Astrocyte (in vitro differentiated cells and primary cell): ENCODE results near the gene NUDT19. TPM values are rescaled to one million over a fixed set of nuclear protein-coding genes. Genes with fewer than 3 reads are reported as not detected.

Experiments
- DNase-seq: peaks from one replicate; pipeline ENCODE4 v3.0.0-alpha.2; 2010; ENCODE audit warnings: low read depth
- FAIRE-seq: peaks from 2 replicates; lab custom pipeline; 2011; peaks lifted over from hg19 to GRCh38; lab: Jason Lieb, UNC
- H2AFZ ChIP-seq: 2 replicates; pipeline ENCODE4 v1.6.0; 2012; ENCODE audit warnings: low read depth, low read length, inconsistent platforms
- H3K27ac ChIP-seq: 2 replicates; pipeline ENCODE4 v1.5.1; 2011; ENCODE audit warnings: low read depth, low read length, inconsistent platforms
- H3K27me3 ChIP-seq: 2 replicates; pipeline ENCODE4 v1.6.0; 2011; ENCODE audit warnings: low read length, inconsistent platforms; ENCODE audit not compliant: insufficient read depth
- H3K36me3 ChIP-seq: 2 replicates; pipeline ENCODE4 v1.5.1; 2011; ENCODE audit warnings: low read length, inconsistent platforms; ENCODE audit not compliant: insufficient read depth
- H3K4me1 ChIP-seq: 2 replicates; pipeline ENCODE4 v1.5.1; 2011; ENCODE audit warnings: low read length, inconsistent platforms; ENCODE audit not compliant: insufficient read depth
- H3K4me2 ChIP-seq: 2 replicates; pipeline ENCODE4 v1.6.0; 2012; ENCODE audit warnings: low read length, inconsistent platforms
- H3K4me3 ChIP-seq: 2 replicates; pipeline ENCODE4 v1.5.1; 2011; ENCODE audit warnings: low read depth, mild to moderate bottlenecking, low read length, inconsistent platforms; ENCODE audit not compliant: insufficient read depth
- H3K79me2 ChIP-seq: 2 replicates; pipeline ENCODE4 v1.6.0; 2012; ENCODE audit warnings: mild to moderate bottlenecking, low read length, inconsistent platforms; ENCODE audit not compliant: insufficient read depth
- H3K9ac ChIP-seq: 2 replicates; pipeline ENCODE4 v1.6.0; 2012; ENCODE audit warnings: mild to moderate bottlenecking, low read length, inconsistent platforms
- H3K9me3 ChIP-seq: 2 replicates; pipeline ENCODE4 v1.5.1; 2012; ENCODE audit warnings: low read depth, mild to moderate bottlenecking, low read length, inconsistent platforms; ENCODE audit not compliant: insufficient read depth
- H4K20me1 ChIP-seq: 2 replicates; pipeline ENCODE4 v1.6.0; 2012; ENCODE audit warnings: low read length, inconsistent platforms; ENCODE audit not compliant: insufficient read depth
- H3K27ac Mint-ChIP-seq: one replicate; pipeline ENCODE4 v1.8.0; 2021; ENCODE audit warnings: mild to moderate bottlenecking, mixed read lengths; ENCODE audit not compliant: unreplicated experiment
- H3K27me3 Mint-ChIP-seq: one replicate; pipeline ENCODE4 v1.8.0; 2021; ENCODE audit warnings: low read depth, mixed read lengths; ENCODE audit not compliant: unreplicated experiment
- H3K36me3 Mint-ChIP-seq: one replicate; pipeline ENCODE4 v1.8.0; 2021; ENCODE audit warnings: low read depth, mixed read lengths; ENCODE audit not compliant: unreplicated experiment
- H3K4me1 Mint-ChIP-seq: one replicate; pipeline ENCODE4 v1.8.0; 2021; ENCODE audit warnings: low read depth, mixed read lengths; ENCODE audit not compliant: unreplicated experiment
- H3K4me3 Mint-ChIP-seq: one replicate; pipeline ENCODE4 v1.8.0; 2021; ENCODE audit warnings: mild to moderate bottlenecking, moderate library complexity, mixed read lengths; ENCODE audit not compliant: unreplicated experiment
- H3K9me3 Mint-ChIP-seq: one replicate; pipeline ENCODE4 v1.8.0; 2021; ENCODE audit warnings: mild to moderate bottlenecking, mixed read lengths; ENCODE audit not compliant: unreplicated experiment
- CTCF ChIP-seq: IDR thresholded peaks from 2 replicates; pipeline ENCODE4 v1.5.1; 2011; ENCODE audit warnings: low read depth, mild to moderate bottlenecking, inconsistent platforms, low read length, moderate library complexity; ENCODE audit not compliant: insufficient read depth
- EZH2 ChIP-seq: IDR thresholded peaks from 2 replicates; pipeline ENCODE4 v1.6.1; 2012; ENCODE audit warnings: mild to moderate bottlenecking, low read length, inconsistent platforms; ENCODE audit not compliant: insufficient read depth
- total RNA-seq: library from RNA; stranded (reverse); gene quantifications from 2 replicates; pipeline ENCODE4 v1.2.1, GENCODE V29; 2021

The NUDT19 gene
- total RNA-seq, 1 donor from 2014 or later, result 4.0 TPM

DNA sequence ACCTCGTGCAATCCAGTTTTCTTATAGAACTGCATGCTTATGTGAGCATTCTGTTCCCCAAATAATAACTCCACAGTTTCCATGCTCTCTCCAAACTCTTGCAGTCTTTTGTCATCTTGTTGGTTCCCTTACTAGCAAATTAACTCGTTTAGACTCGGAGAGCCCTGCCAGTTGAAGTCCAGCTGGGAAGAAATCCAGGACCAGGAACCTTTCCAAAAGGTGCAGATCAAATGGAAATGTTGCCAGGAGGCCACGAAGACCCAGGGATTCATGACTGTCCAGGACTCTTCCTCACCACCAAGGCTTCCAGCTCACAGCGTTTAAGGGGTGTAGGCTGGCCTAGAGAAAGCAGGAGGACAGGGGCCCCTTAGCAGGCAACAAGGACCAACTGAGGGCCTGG, 25.9 kb downstream of the NUDT19 start:
- Mint-ChIP-seq H3K36me3 (no peaks in the 10 kb centered on the region), H3K27ac (no peak overlapping the region), H3K4me3 (no peak overlapping the region), H3K4me1 (no peaks in the 10 kb centered on the region), H3K9me3 (no peaks in the 10 kb centered on the region), H3K27me3 (no peaks in the 10 kb centered on the region)
- Histone ChIP-seq H3K36me3 (no peaks in the 10 kb centered on the region), H3K9me3 (no peaks in the 10 kb centered on the region), H3K27me3 (no peaks in the 10 kb centered on the region), H3K27ac (no peak overlapping the region), H3K4me2 (no peak overlapping the region), H3K4me1 (no peaks in the 10 kb centered on the region), H3K79me2 (no peaks in the 10 kb centered on the region), H3K4me3 (no peak overlapping the region), H3K9ac (no peak overlapping the region), H2AFZ (no peak overlapping the region), H4K20me1 (no peaks in the 10 kb centered on the region)
- no peak for FAIRE-seq
- DNase-seq, result no peak
- TF ChIP-seq EZH2, result no peak
- TF ChIP-seq CTCF, result no peak

- TF ChIP-seq EZH2 (no peak), CTCF (no peak)
- Histone ChIP-seq H3K4me3 (no peak overlapping the region), H3K36me3 (no peaks in the 10 kb centered on the region), H3K79me2 (no peaks in the 10 kb centered on the region), H3K27ac (no peak overlapping the region), H3K9ac (no peak overlapping the region), H3K4me2 (no peak overlapping the region), H3K27me3 (no peaks in the 10 kb centered on the region), H3K9me3 (no peaks in the 10 kb centered on the region), H3K4me1 (no peaks in the 10 kb centered on the region), H4K20me1 (no peaks in the 10 kb centered on the region), H2AFZ (no peak overlapping the region)
- FAIRE-seq (no peak), DNase-seq (no peak)
- no peaks in the 10 kb centered on the region for H3K36me3 Mint-ChIP-seq
- no peak overlapping the region for H3K4me3 Mint-ChIP-seq
- H3K27me3 Mint-ChIP-seq, result no peaks in the 10 kb centered on the region
- H3K9me3 Mint-ChIP-seq, result no peaks in the 10 kb centered on the region
- no peaks in the 10 kb centered on the region for H3K4me1 Mint-ChIP-seq
- no peak overlapping the region for H3K27ac Mint-ChIP-seq
Measured at GRCh38 chr19:32718286-32718685, 26.7 kb downstream of the NUDT19 start.

GRCh38 chr19:32719611-32720059, 28.0 kb downstream of the NUDT19 start, which contains the start of gene TDRD12:
Gene TDRD12 (plus strand): TSS chr19:32719767. CDS start chr19:32720073, 306 bp downstream.
- Mint-ChIP-seq H3K4me3 (no peak within 1 kb of the TSS), H3K36me3 (no peaks in the 10 kb centered on the region), H3K4me1 (no peaks in the 10 kb centered on the region), H3K9me3 (no peaks in the 10 kb centered on the region), H3K27me3 (no peaks in the 10 kb centered on the region), H3K27ac (no peak within 1 kb of the TSS)
- TF ChIP-seq CTCF (no peak), EZH2 (no peak)
- H3K4me3 ChIP-seq, result no peak within 1 kb of the TSS
- no peaks in the 10 kb centered on the region for H3K79me2 ChIP-seq
- no peaks in the 10 kb centered on the region for H4K20me1 ChIP-seq
- H3K27me3 ChIP-seq, result no peaks in the 10 kb centered on the region
- no peaks in the 10 kb centered on the region for H3K9me3 ChIP-seq
- H3K9ac ChIP-seq, result no peak within 1 kb of the TSS
- no peak for DNase-seq
- no peak within 1 kb of the TSS for H3K27ac ChIP-seq
- H3K4me2 ChIP-seq, result no peak within 1 kb of the TSS
- no peaks in the 10 kb centered on the region for H3K36me3 ChIP-seq
- H2AFZ ChIP-seq, result no peak within 1 kb of the TSS
- no peak for FAIRE-seq
- no peaks in the 10 kb centered on the region for H3K4me1 ChIP-seq
